ENCODE results near the gene PFN3.

DNA sequence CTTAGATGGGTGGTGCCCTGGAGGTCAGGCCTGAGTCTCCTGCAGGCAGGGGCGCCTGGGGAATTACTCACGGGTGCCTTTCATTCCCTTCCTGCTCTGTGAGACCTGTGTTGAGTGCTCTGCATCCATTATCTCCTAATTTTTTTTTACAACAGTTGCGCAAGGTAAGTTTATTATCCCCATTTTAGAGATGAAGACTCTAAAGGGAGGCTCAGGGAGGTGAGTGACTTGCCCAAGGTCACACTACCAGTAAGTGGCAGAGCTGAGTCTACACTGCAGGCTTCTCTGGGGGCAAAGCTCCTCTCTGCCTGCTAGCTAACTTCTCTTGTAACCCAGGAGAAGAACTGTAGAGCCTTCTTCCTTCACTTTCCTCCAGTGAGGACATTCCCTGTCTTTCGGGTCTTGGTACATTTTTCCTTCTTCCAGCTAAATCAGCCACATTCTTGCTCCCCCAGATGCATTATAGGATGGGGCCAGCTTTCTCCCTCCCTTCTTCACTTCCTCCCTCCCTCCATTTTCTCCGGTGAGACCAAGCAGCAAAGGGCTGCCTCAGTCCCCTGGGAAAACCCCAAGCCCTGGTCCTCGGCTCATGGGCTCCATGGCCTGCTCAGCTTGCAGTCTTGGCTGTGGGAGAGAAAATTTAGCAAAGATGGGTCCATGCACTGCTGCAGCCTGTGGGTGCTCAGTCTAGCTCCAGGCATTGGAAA is 47.9 kb upstream of the PFN3 start:
- TF ChIP-seq EP300 (IDR thresholded peaks at IDR 0.05) (no peak), POLR2A (IDR thresholded peaks at IDR 0.05) (no peak)

Data from sigmoid colon (tissue), 4 donors.